Measurements from ENCODE around the gene HINFP. TPM values are rescaled to one million over a fixed set of nuclear protein-coding genes. Genes with fewer than 3 reads are reported as not detected.

The HINFP gene
- total RNA-seq, 1 experiment from 2014 or later = 42.4 TPM

GRCh38 chr11:119084663-119085436, 36.5 kb upstream of the HINFP start, which contains the start of gene HMBS:
HMBS (plus strand) TSS chr11:119084881; CDS start chr11:119085034, 153 bp downstream.
- Histone ChIP-seq H3K23me2 (ENCODE audit: insufficient read length, low read depth, low read length, poor library complexity, severe bottlenecking) (peaks cover 4% of the 10 kb centered on the region), H3K4ac (ENCODE audit: low read depth, low read length) (no peak within 1 kb of the TSS; the same call in 1 of the 2 replicates), H3K14ac (ENCODE audit: insufficient read depth, low read length) (peak within 1 kb of the TSS; percentile 95), H3K18ac (ENCODE audit: insufficient read length, low read depth, low read length) (peak within 1 kb of the TSS; percentile 92), H3K79me2 (ENCODE audit: insufficient read depth, low read length) (no peaks in the 10 kb centered on the region; the same call in 1 of the 2 replicates), H2BK15ac (ENCODE audit: low read depth, low read length) (no peak within 1 kb of the TSS), H4K8ac (replicated peaks; ENCODE audit: insufficient read length, low read depth, low read length) (no peak within 1 kb of the TSS), H3K9me3 (ENCODE audit: control insufficient read depth, low read depth, low read length) (no peaks in the 10 kb centered on the region), H3K56ac (ENCODE audit: insufficient read length, low read depth, low read length) (no peak within 1 kb of the TSS), H3K9ac (ENCODE audit: extremely low read depth, insufficient read length, low read length) (peak within 1 kb of the TSS; percentile 80), H3T11ph (ENCODE audit: low read length) (no peak within 1 kb of the TSS), H3K23ac (ENCODE audit: insufficient read length, low read depth, low read length) (no peak within 1 kb of the TSS), H2BK12ac (ENCODE audit: insufficient read length, low read depth, low read length) (no peak within 1 kb of the TSS), H2AFZ (ENCODE audit: low read length) (no peak within 1 kb of the TSS), H3K27me3 (ENCODE audit: insufficient read depth, low read length) (no peaks in the 10 kb centered on the region), H2AK5ac (ENCODE audit: insufficient read length, low read length) (no peak within 1 kb of the TSS), H3K4me2 (ENCODE audit: insufficient read depth, insufficient read length, low read length) (peak within 1 kb of the TSS; percentile 75), H4K5ac (ENCODE audit: insufficient read length, low read depth, low read length) (no peak within 1 kb of the TSS), H4K91ac (ENCODE audit: insufficient read length, low read depth, low read length) (no peak within 1 kb of the TSS), H2BK20ac (ENCODE audit: low read depth, low read length, poor library complexity, severe bottlenecking) (no peak within 1 kb of the TSS), H3K79me1 (ENCODE audit: insufficient read depth, low read depth, low read length, poor library complexity, severe bottlenecking) (no peaks in the 10 kb centered on the region), H2BK5ac (ENCODE audit: insufficient read length, low read length) (no peak within 1 kb of the TSS), H4K20me1 (ENCODE audit: control insufficient read depth, insufficient read depth, insufficient read length) (no peaks in the 10 kb centered on the region), H3K4me1 (ENCODE audit: insufficient read depth, low read length) (no peaks in the 10 kb centered on the region), H2BK120ac (ENCODE audit: low read depth, low read length, poor library complexity, severe bottlenecking) (peak within 1 kb of the TSS; percentile 40), H3K27ac (ENCODE audit: insufficient read length, low read depth, low read length) (no peak within 1 kb of the TSS)
- peak; percentile 96 for DNase-seq
- H3K36me3 Mint-ChIP-seq (ENCODE audit: insufficient read depth in 1 of 3, low read depth in 3 of 3) = peaks cover 11 to 29% (median 23%) of the 10 kb centered on the region in 3 experiments; a peak in 6 of 7 replicates
- no CpG with 5 or more reads among the region's 45 CpGs for WGBS (ENCODE audit: extremely low coverage, insufficient read length, low lambda C conversion rate)
- no peak for TF ChIP-seq CTCF (conservative IDR thresholded peaks at IDR 0.05)
- no peaks in the 10 kb centered on the region for H3K27me3 Mint-ChIP-seq (ENCODE audit: low read depth)
- H3K27ac Mint-ChIP-seq = peak within 1 kb of the TSS; percentile 96 to 99 (median 98)
- no peaks in the 10 kb centered on the region for H3K9me3 Mint-ChIP-seq
- H3K4me3 Mint-ChIP-seq = peak within 1 kb of the TSS; percentile 98
- H3K4me1 Mint-ChIP-seq = peaks cover 7 to 13% of the 10 kb centered on the region in 2 experiments; a peak in 3 of 4 replicates

All from H9 (cell line).